ENCODE measurements around the gene APOA1.

The APOA1 gene

DNA sequence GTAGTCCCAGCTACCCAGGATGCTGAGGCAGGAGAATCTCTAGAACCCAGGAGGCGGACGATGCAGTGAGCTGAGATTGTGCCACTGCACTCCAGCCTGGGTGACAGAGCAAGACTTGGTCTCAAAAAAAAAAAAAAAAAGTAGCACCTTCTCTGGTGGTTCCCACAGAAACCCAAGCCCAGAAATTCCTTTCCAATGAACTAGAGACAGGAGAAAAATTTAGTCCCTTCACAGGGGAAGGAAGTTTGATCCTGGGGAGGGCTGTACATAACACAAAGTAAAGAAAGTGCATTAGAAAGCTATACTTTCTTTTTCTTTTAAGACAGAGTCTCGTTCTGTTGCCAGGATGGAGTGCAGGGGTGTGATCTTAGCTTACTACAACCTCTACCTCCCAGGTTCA is 25.5 kb upstream of the APOA1 start:
- DNase-seq (no peak), ATAC-seq (ENCODE audit: insufficient read depth, low read depth) (no peak)
- Histone ChIP-seq H3K9ac (ENCODE audit: low read depth, low read length) (no peak overlapping the region), H3K4me3 (ENCODE audit: low read depth in 1 of 2, low read length in 2 of 2) (no peak overlapping the region), H3K36me3 (ENCODE audit: insufficient read depth, low read length) (peaks cover 67% of the 10 kb centered on the region), H3K27ac (ENCODE audit: low read length) (no peak overlapping the region), H3K79me2 (ENCODE audit: insufficient read depth, low read length) (no peaks in the 10 kb centered on the region), H3K4me2 (ENCODE audit: insufficient read depth, low read length) (no peak overlapping the region), H3K4me1 (ENCODE audit: insufficient read depth, low read length) (no peaks in the 10 kb centered on the region), H4K20me1 (ENCODE audit: insufficient read depth, low read length) (no peaks in the 10 kb centered on the region), H2AFZ (ENCODE audit: low read depth, low read length) (no peak overlapping the region), H3K9me3 (ENCODE audit: insufficient read depth, low read length, severe bottlenecking) (no peaks in the 10 kb centered on the region), H3K27me3 (ENCODE audit: insufficient read depth, low read length, poor library complexity) (no peaks in the 10 kb centered on the region)
- TF ChIP-seq, protein P1, sequence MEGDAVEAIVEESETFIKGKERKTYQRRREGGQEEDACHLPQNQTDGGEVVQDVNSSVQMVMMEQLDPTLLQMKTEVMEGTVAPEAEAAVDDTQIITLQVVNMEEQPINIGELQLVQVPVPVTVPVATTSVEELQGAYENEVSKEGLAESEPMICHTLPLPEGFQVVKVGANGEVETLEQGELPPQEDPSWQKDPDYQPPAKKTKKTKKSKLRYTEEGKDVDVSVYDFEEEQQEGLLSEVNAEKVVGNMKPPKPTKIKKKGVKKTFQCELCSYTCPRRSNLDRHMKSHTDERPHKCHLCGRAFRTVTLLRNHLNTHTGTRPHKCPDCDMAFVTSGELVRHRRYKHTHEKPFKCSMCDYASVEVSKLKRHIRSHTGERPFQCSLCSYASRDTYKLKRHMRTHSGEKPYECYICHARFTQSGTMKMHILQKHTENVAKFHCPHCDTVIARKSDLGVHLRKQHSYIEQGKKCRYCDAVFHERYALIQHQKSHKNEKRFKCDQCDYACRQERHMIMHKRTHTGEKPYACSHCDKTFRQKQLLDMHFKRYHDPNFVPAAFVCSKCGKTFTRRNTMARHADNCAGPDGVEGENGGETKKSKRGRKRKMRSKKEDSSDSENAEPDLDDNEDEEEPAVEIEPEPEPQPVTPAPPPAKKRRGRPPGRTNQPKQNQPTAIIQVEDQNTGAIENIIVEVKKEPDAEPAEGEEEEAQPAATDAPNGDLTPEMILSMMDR (IDR thresholded peaks at IDR 0.05; ENCODE audit: borderline replicate concordance, extremely low read depth, low read length, poor library complexity, severe bottlenecking) = no peak
- no peak for TF ChIP-seq EZH2 (IDR thresholded peaks at IDR 0.05; ENCODE audit: borderline replicate concordance, low read depth, low read length, severe bottlenecking)

DNA sequence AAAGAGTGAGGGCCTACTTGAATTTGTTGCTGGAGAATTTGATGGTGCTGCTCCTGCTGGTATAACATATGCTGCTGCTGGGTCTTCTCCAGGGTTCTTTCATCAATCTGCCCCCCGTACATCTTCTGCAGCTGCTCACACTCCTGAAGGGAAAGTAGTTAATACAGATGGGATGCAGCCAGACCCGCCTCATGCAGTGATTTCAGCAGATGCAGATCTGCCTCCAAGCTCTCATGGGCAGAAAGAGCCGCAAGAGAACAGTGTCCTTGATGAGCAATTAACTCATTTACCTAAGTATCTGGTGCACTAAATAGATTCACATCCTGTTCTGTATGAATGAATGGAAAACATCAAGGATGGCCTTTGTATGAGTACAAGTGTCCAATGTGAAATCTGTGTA is 24.8 kb upstream of the APOA1 start:
- Histone ChIP-seq H2AFZ (ENCODE audit: low read depth, low read length) (no peak overlapping the region), H4K20me1 (ENCODE audit: insufficient read depth, low read length) (no peaks in the 10 kb centered on the region), H3K4me2 (ENCODE audit: insufficient read depth, low read length) (no peak overlapping the region), H3K9ac (ENCODE audit: low read depth, low read length) (no peak overlapping the region), H3K27me3 (ENCODE audit: insufficient read depth, low read length, poor library complexity) (no peaks in the 10 kb centered on the region), H3K27ac (ENCODE audit: low read length) (no peak overlapping the region), H3K79me2 (ENCODE audit: insufficient read depth, low read length) (no peaks in the 10 kb centered on the region), H3K4me1 (ENCODE audit: insufficient read depth, low read length) (no peaks in the 10 kb centered on the region), H3K36me3 (ENCODE audit: insufficient read depth, low read length) (peaks cover 65% of the 10 kb centered on the region), H3K9me3 (ENCODE audit: insufficient read depth, low read length, severe bottlenecking) (no peaks in the 10 kb centered on the region), H3K4me3 (ENCODE audit: low read depth in 1 of 2, low read length in 2 of 2) (no peak overlapping the region)
- DNase-seq (no peak), ATAC-seq (ENCODE audit: insufficient read depth, low read depth) (no peak)
- TF ChIP-seq, protein P1 (IDR thresholded peaks at IDR 0.05; ENCODE audit: borderline replicate concordance, extremely low read depth, low read length, poor library complexity, severe bottlenecking) = no peak
- TF ChIP-seq EZH2 (IDR thresholded peaks at IDR 0.05; ENCODE audit: borderline replicate concordance, low read depth, low read length, severe bottlenecking) = no peak

DNA sequence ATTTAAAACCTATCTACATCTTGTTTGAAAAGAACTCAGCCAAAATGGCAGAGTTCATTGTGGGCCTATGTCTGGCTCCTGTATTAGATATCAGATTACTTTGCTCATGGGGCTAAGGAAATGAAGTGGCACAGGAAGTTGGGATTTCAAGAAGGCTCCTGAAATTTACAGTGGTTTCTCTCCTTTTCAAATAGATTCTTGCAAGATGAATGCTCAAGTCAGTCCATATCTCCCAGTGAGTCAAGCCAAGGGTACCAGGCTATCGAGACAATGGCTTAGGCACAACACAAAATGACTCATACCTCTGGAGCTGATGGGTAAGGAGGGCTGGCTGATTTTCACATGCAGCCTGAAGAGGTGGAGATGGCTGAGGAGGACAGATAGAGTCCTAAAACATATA is 24.1 kb upstream of the APOA1 start:
- ATAC-seq (ENCODE audit: insufficient read depth, low read depth) (no peak), DNase-seq (no peak)
- H3K4me3 ChIP-seq (ENCODE audit: low read depth in 1 of 2, low read length in 2 of 2) = no peak overlapping the region

More for the DNA sequence above, 24.1 kb upstream of the APOA1 start:
- no peak overlapping the region for H3K27ac ChIP-seq (ENCODE audit: low read length)
- no peak overlapping the region for H2AFZ ChIP-seq (ENCODE audit: low read depth, low read length)
- H3K27me3 ChIP-seq (ENCODE audit: insufficient read depth, low read length, poor library complexity) = no peaks in the 10 kb centered on the region
- TF ChIP-seq EZH2 (IDR thresholded peaks at IDR 0.05; ENCODE audit: borderline replicate concordance, low read depth, low read length, severe bottlenecking) = no peak
- TF ChIP-seq, protein P1 (IDR thresholded peaks at IDR 0.05; ENCODE audit: borderline replicate concordance, extremely low read depth, low read length, poor library complexity, severe bottlenecking) = no peak
- peaks cover 59% of the 10 kb centered on the region for H3K36me3 ChIP-seq (ENCODE audit: insufficient read depth, low read length)
- no peaks in the 10 kb centered on the region for H4K20me1 ChIP-seq (ENCODE audit: insufficient read depth, low read length)
- H3K79me2 ChIP-seq (ENCODE audit: insufficient read depth, low read length) = no peaks in the 10 kb centered on the region
- H3K4me1 ChIP-seq (ENCODE audit: insufficient read depth, low read length) = no peaks in the 10 kb centered on the region
- no peak overlapping the region for H3K9ac ChIP-seq (ENCODE audit: low read depth, low read length)
- H3K4me2 ChIP-seq (ENCODE audit: insufficient read depth, low read length) = no peak overlapping the region
- H3K9me3 ChIP-seq (ENCODE audit: insufficient read depth, low read length, severe bottlenecking) = no peaks in the 10 kb centered on the region
